ENCODE data around the gene POLR2M.

POLR2M gene

GRCh38 chr15:57735431-57735830, 28.9 kb downstream of the POLR2M start:
- H3K4me3 ChIP-seq (ENCODE audit: insufficient read depth, low read length, poor library complexity, severe bottlenecking): no peak overlapping the region
- no peak overlapping the region for H3K27ac ChIP-seq (ENCODE audit: low read depth, low read length)
- TF ChIP-seq EZH2phosphoT487 (conservative IDR thresholded peaks at IDR 0.05; ENCODE audit: low read length) (no peak), CTCF (IDR thresholded peaks at IDR 0.05; ENCODE audit: insufficient read depth, low read length, poor library complexity, severe bottlenecking) (no peak)
- no peak overlapping the region for H3K9ac ChIP-seq (ENCODE audit: low read length)
- no peaks in the 10 kb centered on the region for H3K79me2 ChIP-seq (ENCODE audit: insufficient read depth, low read length)
- no peaks in the 10 kb centered on the region for H4K20me1 ChIP-seq (ENCODE audit: low read depth, low read length)
- no peaks in the 10 kb centered on the region for H3K27me3 ChIP-seq (ENCODE audit: low read length)
- no peak overlapping the region for H2AFZ ChIP-seq (ENCODE audit: low read depth, low read length, severe bottlenecking)
- no peaks in the 10 kb centered on the region for H3K9me2 ChIP-seq (replicated peaks; ENCODE audit: insufficient read depth, low read length)
- no peak overlapping the region for H3K4me2 ChIP-seq (ENCODE audit: low read depth, low read length, poor library complexity, severe bottlenecking)
- no peaks in the 10 kb centered on the region for H3K9me3 ChIP-seq (ENCODE audit: insufficient read depth, low read length)
- H3F3A ChIP-seq (ENCODE audit: insufficient read depth): no peaks in the 10 kb centered on the region
- H3K36me3 ChIP-seq (ENCODE audit: low read length): no peaks in the 10 kb centered on the region

- TF ChIP-seq EZH2phosphoT487 (conservative IDR thresholded peaks at IDR 0.05; ENCODE audit: low read length) (no peak), CTCF (IDR thresholded peaks at IDR 0.05; ENCODE audit: insufficient read depth, low read length, poor library complexity, severe bottlenecking) (no peak)
- H3K27me3 ChIP-seq (ENCODE audit: low read length): no peaks in the 10 kb centered on the region
- no peak overlapping the region for H3K4me2 ChIP-seq (ENCODE audit: low read depth, low read length, poor library complexity, severe bottlenecking)
- no peaks in the 10 kb centered on the region for H3K9me3 ChIP-seq (ENCODE audit: insufficient read depth, low read length)
- H4K20me1 ChIP-seq (ENCODE audit: low read depth, low read length): no peaks in the 10 kb centered on the region
- H3K4me3 ChIP-seq (ENCODE audit: insufficient read depth, low read length, poor library complexity, severe bottlenecking): no peak overlapping the region
- no peak overlapping the region for H3K27ac ChIP-seq (ENCODE audit: low read depth, low read length)
- no peaks in the 10 kb centered on the region for H3K9me2 ChIP-seq (replicated peaks; ENCODE audit: insufficient read depth, low read length)
- no peak overlapping the region for H2AFZ ChIP-seq (ENCODE audit: low read depth, low read length, severe bottlenecking)
- no peaks in the 10 kb centered on the region for H3F3A ChIP-seq (ENCODE audit: insufficient read depth)
- H3K36me3 ChIP-seq (ENCODE audit: low read length): no peaks in the 10 kb centered on the region
- no peak overlapping the region for H3K9ac ChIP-seq (ENCODE audit: low read length)
- H3K79me2 ChIP-seq (ENCODE audit: insufficient read depth, low read length): no peaks in the 10 kb centered on the region
Measured at GRCh38 chr15:57735891-57736290, 29.4 kb downstream of the POLR2M start.

GRCh38 chr15:57736591-57736990, 30.1 kb downstream of the POLR2M start:
- no peak for TF ChIP-seq EZH2phosphoT487 (conservative IDR thresholded peaks at IDR 0.05; ENCODE audit: low read length)
- TF ChIP-seq CTCF (IDR thresholded peaks at IDR 0.05; ENCODE audit: insufficient read depth, low read length, poor library complexity, severe bottlenecking): no peak
- no peaks in the 10 kb centered on the region for H3K79me2 ChIP-seq (ENCODE audit: insufficient read depth, low read length)
- no peaks in the 10 kb centered on the region for H3K9me3 ChIP-seq (ENCODE audit: insufficient read depth, low read length)
- no peak overlapping the region for H3K4me2 ChIP-seq (ENCODE audit: low read depth, low read length, poor library complexity, severe bottlenecking)
- H3K9me2 ChIP-seq (replicated peaks; ENCODE audit: insufficient read depth, low read length): no peaks in the 10 kb centered on the region
- H2AFZ ChIP-seq (ENCODE audit: low read depth, low read length, severe bottlenecking): no peak overlapping the region
- no peak overlapping the region for H3K27ac ChIP-seq (ENCODE audit: low read depth, low read length)
- no peaks in the 10 kb centered on the region for H3K27me3 ChIP-seq (ENCODE audit: low read length)
- no peak overlapping the region for H3K4me3 ChIP-seq (ENCODE audit: insufficient read depth, low read length, poor library complexity, severe bottlenecking)
- no peaks in the 10 kb centered on the region for H3K36me3 ChIP-seq (ENCODE audit: low read length)
- no peak overlapping the region for H3K9ac ChIP-seq (ENCODE audit: low read length)
- H4K20me1 ChIP-seq (ENCODE audit: low read depth, low read length): no peaks in the 10 kb centered on the region
- H3F3A ChIP-seq (ENCODE audit: insufficient read depth): no peaks in the 10 kb centered on the region

Measured in SU-DHL-6 (cell line).